Upper lobe of right lung (tissue), 1 donor: Measurements from ENCODE around the gene PTPRM. TPM values are rescaled to one million over a fixed set of nuclear protein-coding genes. Genes with fewer than 3 reads are reported as not detected.
"Not testable (repeated sequence)": the region's sequence is repeated elsewhere in the genome, so short reads cannot be mapped to it uniquely, and the experiment has no call there.

ENCODE experiments used
- ATAC-seq: fragments of 200-7000 bp; cut with Tn5 transposase; one replicate; pipeline ENCODE4 v1.9.1; 2020; ENCODE audit warnings: mild to moderate bottlenecking, moderate library complexity
- DNase-seq: peaks from one replicate; pipeline ENCODE4 v3.0.0-alpha.2; 2020
- H3K27ac ChIP-seq: fragments of 200-600 bp; one replicate; pipeline ENCODE4 v1.8.0; 2022
- H3K27me3 ChIP-seq: fragments of 200-600 bp; one replicate; pipeline ENCODE4 v1.8.0; 2022; ENCODE audit warnings: mild to moderate bottlenecking
- H3K36me3 ChIP-seq: fragments of 200-600 bp; one replicate; pipeline ENCODE4 v1.8.0; 2022
- H3K4me1 ChIP-seq: fragments of 200-600 bp; one replicate; pipeline ENCODE4 v1.8.0; 2022
- H3K4me3 ChIP-seq: fragments of 200-600 bp; one replicate; pipeline ENCODE4 v1.8.0; 2022; ENCODE audit warnings: mild to moderate bottlenecking
- H3K9me3 ChIP-seq: fragments of 200-600 bp; one replicate; pipeline ENCODE4 v1.8.0; 2022
- intact Hi-C: fragments of 100-400 bp; cut with DNase I; formaldehyde crosslinking; loops from one replicate; pipeline ENCODE4 v1.11.0; 2022
- total RNA-seq: library from RNA; stranded (reverse); fragmentation: NEBNext Ultra II Directional; extraction: Animal tissue kit (Norgen Biotek cat#: 25700); gene quantifications from one replicate; pipeline ENCODE4 v1.2.1, GENCODE V29; 2021
- TF ChIP-seq, protein P1 (sequence below): fragments of 200-600 bp; IDR thresholded peaks from one replicate; pipeline ENCODE4 v1.8.0; 2022; ENCODE audit warnings: antibody characterized with exemption
- donor health status: DM: no; HTN: yes; CAD: no; lungs with severe emphysema.

The PTPRM gene
- total RNA-seq, 1 donor from 2014 or later, result 99.3 TPM

DNA sequence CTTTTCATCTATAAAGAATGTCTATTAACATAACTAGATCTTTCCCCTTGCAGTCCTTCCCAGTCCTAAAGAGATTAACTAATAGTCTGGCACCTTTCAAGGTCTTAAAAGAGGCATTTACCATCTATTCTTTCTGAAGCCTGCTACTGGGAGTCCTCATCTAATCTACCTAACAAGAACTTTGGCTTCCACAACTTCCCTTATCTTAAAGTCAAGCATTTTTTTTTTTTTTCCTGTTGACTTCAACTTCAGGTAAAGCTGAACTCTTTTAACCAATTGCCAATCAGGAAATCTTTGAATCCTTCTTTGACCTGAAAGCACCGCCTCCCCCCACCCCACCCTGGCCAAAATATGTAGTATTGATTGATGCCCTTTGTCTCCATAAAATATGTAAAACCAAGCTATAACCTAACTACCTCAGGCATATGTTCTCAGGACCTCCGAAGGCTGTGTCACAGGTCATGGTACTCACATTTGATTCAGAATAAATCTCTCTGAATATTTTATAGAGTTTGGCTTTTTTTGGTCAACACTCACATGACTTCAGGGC lies 168.6 kb downstream of the PTPRM start:
- Histone ChIP-seq H3K27me3 (no peaks in the 10 kb centered on the region), H3K9me3 (no peaks in the 10 kb centered on the region), H3K36me3 (no peaks in the 10 kb centered on the region), H3K4me3 (no peak overlapping the region), H3K4me1 (peaks cover 17% of the 10 kb centered on the region), H3K27ac (no peak overlapping the region)
- no peak for ATAC-seq
- no peak for DNase-seq
- TF ChIP-seq, protein P1, sequence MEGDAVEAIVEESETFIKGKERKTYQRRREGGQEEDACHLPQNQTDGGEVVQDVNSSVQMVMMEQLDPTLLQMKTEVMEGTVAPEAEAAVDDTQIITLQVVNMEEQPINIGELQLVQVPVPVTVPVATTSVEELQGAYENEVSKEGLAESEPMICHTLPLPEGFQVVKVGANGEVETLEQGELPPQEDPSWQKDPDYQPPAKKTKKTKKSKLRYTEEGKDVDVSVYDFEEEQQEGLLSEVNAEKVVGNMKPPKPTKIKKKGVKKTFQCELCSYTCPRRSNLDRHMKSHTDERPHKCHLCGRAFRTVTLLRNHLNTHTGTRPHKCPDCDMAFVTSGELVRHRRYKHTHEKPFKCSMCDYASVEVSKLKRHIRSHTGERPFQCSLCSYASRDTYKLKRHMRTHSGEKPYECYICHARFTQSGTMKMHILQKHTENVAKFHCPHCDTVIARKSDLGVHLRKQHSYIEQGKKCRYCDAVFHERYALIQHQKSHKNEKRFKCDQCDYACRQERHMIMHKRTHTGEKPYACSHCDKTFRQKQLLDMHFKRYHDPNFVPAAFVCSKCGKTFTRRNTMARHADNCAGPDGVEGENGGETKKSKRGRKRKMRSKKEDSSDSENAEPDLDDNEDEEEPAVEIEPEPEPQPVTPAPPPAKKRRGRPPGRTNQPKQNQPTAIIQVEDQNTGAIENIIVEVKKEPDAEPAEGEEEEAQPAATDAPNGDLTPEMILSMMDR, result no peak
- intact Hi-C loops, result no loop called here

DNA sequence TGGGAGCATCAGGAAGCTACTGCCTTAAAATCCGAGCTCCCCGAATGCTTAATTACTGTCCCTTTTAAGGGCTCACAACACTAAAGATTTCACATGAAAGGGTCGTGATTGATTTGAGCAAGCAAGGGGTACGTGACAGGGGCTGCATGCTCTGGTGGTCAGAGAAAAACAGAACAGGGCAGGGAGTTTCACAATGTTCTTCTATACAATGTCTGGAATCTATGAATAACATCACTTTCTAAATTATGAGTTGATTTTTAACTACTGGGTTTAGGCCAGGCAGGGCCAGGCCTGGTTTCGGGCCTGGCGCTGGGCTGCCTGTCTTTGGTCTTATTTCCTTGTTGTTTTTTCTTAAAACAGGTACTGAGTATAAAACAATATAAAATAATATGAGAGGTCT lies 169.4 kb downstream of the PTPRM start:
- H3K4me3 ChIP-seq, DNase-seq, H3K36me3 ChIP-seq, H3K9me3 ChIP-seq, ATAC-seq, H3K27me3 ChIP-seq, H3K27ac ChIP-seq, intact Hi-C loops: not testable (repeated sequence)
- peaks cover 25% of the 10 kb centered on the region for H3K4me1 ChIP-seq

DNA sequence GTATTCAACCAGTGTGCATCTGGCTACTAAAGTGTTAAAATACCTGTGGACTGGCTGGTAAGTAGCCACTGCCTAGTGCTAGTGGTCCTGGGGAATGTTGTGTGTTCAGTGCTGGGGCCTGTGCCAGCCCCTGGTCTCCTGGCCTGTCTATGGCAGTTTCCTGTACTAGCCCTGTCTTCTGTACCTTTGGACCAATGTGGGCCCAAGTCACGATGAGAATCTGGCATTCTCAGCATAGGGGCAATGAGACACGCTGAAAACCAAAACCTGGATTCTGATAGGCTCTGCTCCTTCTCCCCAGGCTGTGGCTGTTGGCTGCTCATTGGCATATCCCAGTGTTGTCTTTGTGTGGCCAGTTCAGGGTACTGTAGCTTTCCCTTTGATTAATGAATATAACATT lies 170.4 kb downstream of the PTPRM start:
- TF ChIP-seq, protein P1, result no peak
- H3K27ac ChIP-seq, result no peak overlapping the region

DNA sequence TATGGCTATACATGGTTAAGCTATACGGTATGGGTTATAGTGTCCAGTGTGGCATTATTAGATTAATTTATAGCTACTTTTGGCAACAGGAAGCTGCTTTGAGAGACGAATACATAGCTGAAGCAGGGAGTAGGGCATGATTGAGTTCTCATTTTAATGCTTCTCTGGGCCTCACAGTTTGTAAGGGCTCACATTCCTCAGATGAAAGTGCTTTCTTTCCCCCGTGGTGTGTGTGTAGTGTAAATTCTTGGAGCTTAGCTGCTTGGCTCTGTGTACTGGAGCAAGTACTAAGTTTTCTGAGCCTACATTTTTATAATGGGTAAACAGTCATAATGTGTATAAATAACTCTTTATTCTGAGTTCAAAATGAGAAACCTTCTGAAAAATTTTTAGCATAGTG lies 173.7 kb downstream of the PTPRM start:
- peak; percentile 75 for ATAC-seq

More for the DNA sequence above, 170.4 kb downstream of the PTPRM start:
- intact Hi-C loops, result no loop called here
- ATAC-seq (peak; percentile 26), DNase-seq (no peak)
- Histone ChIP-seq H3K36me3 (no peaks in the 10 kb centered on the region), H3K9me3 (no peaks in the 10 kb centered on the region), H3K4me1 (peaks cover 34% of the 10 kb centered on the region), H3K27me3 (no peaks in the 10 kb centered on the region), H3K4me3 (no peak overlapping the region)

DNA sequence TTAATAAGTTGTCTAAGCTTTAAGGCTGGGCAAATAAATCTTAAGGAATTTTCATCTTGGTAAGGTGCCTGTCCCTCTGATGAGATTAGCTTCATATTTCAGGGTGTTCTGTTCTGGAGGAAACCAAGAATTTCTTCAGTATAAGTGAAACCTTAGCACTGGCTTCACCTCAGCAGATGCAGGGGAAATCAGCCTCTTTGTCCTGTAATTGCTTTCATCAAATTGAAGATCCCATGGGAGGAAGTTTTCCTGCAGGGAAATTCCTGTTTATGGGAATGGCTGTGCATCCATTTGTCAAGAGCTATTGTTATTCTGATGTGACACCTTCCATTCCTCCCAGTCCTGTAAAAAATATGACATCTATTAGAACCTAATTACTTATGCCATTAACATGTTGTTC lies 174.5 kb downstream of the PTPRM start:
- intact Hi-C loops, result no loop called here
- Histone ChIP-seq H3K9me3 (no peaks in the 10 kb centered on the region), H3K36me3 (no peaks in the 10 kb centered on the region), H3K4me3 (no peak overlapping the region), H3K27ac (no peak overlapping the region), H3K4me1 (peaks cover 31% of the 10 kb centered on the region), H3K27me3 (no peaks in the 10 kb centered on the region)
- no peak for DNase-seq
- ATAC-seq, result no peak
- TF ChIP-seq, protein P1, result no peak

More for the DNA sequence above, 173.7 kb downstream of the PTPRM start:
- Histone ChIP-seq H3K36me3 (no peaks in the 10 kb centered on the region), H3K4me3 (no peak overlapping the region), H3K9me3 (no peaks in the 10 kb centered on the region), H3K27me3 (no peaks in the 10 kb centered on the region), H3K4me1 (peaks cover 35% of the 10 kb centered on the region), H3K27ac (no peak overlapping the region)
- TF ChIP-seq, protein P1, result no peak
- no peak for DNase-seq
- intact Hi-C loops, result no loop called here

DNA sequence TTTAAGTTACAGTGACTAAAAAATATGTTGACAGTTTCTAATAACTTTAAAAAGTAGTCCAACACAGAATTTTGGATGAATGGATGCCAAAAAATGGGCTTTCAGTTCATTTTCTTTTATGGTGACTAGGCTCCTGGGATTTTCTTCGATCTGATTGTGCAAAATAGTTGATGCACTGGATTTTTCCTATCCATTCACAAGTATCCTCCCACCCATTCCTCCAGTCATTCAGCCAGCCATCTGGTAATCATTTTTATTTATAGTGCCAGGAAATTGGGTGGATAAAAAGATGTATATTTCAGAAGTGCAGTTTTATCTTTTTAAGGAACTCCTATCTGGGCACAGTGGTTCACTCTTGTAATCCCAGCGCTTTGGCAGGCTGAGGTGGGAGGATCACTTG lies 175.1 kb downstream of the PTPRM start:
- TF ChIP-seq, protein P1, result no peak
- no peak for DNase-seq
- H3K9me3 ChIP-seq, result no peaks in the 10 kb centered on the region
- peaks cover 32% of the 10 kb centered on the region for H3K4me1 ChIP-seq
- H3K27me3 ChIP-seq, result no peaks in the 10 kb centered on the region
- H3K4me3 ChIP-seq, result no peak overlapping the region
- intact Hi-C loops, result no loop called here
- H3K27ac ChIP-seq, result no peak overlapping the region
- H3K36me3 ChIP-seq, result no peaks in the 10 kb centered on the region
- ATAC-seq, result no peak
